NT2/D1 (cell line): ENCODE results near the gene ADAM19.

ENCODE experiments used
- YY1 ChIP-seq: IDR thresholded peaks from 2 replicates; pipeline ENCODE4 v1.6.1; 2011; ENCODE audit not compliant: insufficient read length, insufficient read depth
- ZNF274 ChIP-seq: IDR thresholded peaks from 2 replicates; pipeline ENCODE4 v1.6.1; 2011; ENCODE audit warnings: mild to moderate bottlenecking, low read depth, low read length

- TF ChIP-seq YY1, result no peak
- no peak for TF ChIP-seq ZNF274
These were observed 55.9 kb downstream of the ADAM19 start for GRCh38 chr5:157519579-157520253.
